LNCaP clone FGC (cell line): ENCODE results near the gene CCDC85B.

ENCODE experiments used
- DNase-seq: peaks from one replicate; pipeline ENCODE4 v3.0.0-alpha.2; 2011; ENCODE audit warnings: low read depth
- H3K4me3 ChIP-seq: 2 replicates; pipeline ENCODE4 v1.5.1; 2011; ENCODE audit warnings: mild to moderate bottlenecking, low read depth, low read length, control low read depth
- CTCF ChIP-seq: IDR thresholded peaks from 2 replicates; pipeline ENCODE4 v1.5.1; 2012; ENCODE audit warnings: mild to moderate bottlenecking; ENCODE audit not compliant: control insufficient read depth, insufficient read depth; ENCODE audit errors: extremely low read depth

The CCDC85B gene

DNA sequence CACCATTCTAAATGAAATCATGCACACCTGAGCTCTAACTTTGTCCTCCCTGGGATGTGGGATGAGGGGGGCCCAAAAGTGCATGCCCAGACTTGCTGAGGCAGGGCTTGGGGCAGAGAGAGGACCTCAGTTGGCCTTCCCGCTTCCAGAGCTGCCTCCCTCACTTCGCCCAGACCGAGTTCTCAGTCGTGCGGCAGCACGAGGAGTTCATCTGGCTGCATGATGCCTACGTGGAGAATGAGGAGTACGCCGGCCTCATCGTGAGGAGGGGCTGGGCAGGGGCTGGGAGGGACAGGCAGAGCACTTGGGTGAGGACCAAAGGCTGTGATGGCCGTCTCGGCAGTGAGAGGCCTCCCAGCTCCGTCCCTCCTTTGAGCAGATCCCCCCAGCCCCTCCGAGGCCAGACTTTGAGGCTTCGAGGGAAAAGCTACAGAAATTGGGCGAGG lies 40.7 kb upstream of the CCDC85B start:
- H3K4me3 ChIP-seq = no peak overlapping the region

GRCh38 chr11:65850217-65851082 lies 40.0 kb upstream of the CCDC85B start:
- TF ChIP-seq CTCF = no peak
- H3K4me3 ChIP-seq = no peak overlapping the region
- no peak for DNase-seq

More for the DNA sequence above, 40.7 kb upstream of the CCDC85B start:
- DNase-seq = no peak
- no peak for TF ChIP-seq CTCF

- TF ChIP-seq CTCF = no peak
- no peak overlapping the region for H3K4me3 ChIP-seq
- DNase-seq = no peak
Measured at GRCh38 chr11:65851083-65851579, 39.3 kb upstream of the CCDC85B start.

GRCh38 chr11:65851811-65852507 lies 38.5 kb upstream of the CCDC85B start:
- TF ChIP-seq CTCF = no peak
- DNase-seq = no peak
- no peak overlapping the region for H3K4me3 ChIP-seq

- no peak for DNase-seq
- no peak overlapping the region for H3K4me3 ChIP-seq
- no peak for TF ChIP-seq CTCF
Measured at GRCh38 chr11:65852508-65853245, 37.8 kb upstream of the CCDC85B start.

DNA sequence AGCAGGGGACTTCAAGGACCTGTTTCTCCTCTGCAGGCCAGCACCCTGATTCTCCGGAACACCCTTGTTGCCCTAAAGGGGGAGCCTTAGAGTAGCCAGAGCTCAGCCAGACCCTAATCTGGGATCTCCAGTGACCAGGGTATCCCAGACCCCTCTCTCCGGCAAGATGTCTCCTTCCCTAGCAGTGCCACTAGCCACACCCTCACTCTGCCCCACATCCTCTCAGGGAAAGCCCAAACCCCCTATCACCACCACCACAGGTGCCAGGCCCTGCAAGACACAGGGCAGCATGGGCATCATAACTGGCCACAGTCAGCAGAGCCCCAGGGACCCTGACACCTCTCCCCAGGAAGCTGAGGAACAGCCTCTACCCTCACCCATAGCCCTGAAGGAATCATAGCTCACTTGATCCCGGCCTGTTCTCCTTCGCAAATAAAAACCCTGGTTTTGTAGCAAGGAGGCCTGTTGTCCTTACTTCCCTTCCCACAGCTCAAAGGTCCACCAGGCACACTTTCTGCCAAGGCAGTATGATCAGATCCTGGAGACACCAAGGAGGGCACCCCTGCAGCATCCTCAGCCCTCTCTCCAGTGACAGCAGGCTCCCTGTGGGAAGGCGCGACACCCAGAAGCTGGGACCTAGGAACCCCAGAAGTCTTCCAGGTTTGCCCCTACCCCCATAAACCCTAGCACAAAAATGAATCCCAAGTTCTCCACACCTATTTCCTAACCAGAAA lies 37.1 kb upstream of the CCDC85B start:
- H3K4me3 ChIP-seq = no peak overlapping the region
- DNase-seq = no peak
- TF ChIP-seq CTCF = no peak
